ENCODE measurements around the gene RAI1.

Gene RAI1

GRCh38 chr17:17827826-17828621 is 146.8 kb downstream of the RAI1 start:
- no peak for DNase-seq (ENCODE audit: extremely low read depth, low read depth)

GRCh38 chr17:17830269-17830567 is 149.0 kb downstream of the RAI1 start:
- no peak for DNase-seq (ENCODE audit: extremely low read depth, low read depth)
- no peak for TF ChIP-seq CTCF (IDR thresholded peaks at IDR 0.05; ENCODE audit: low read depth, low read length, missing control alignments)
- no peak overlapping the region for H3K4me3 ChIP-seq (replicated peaks; ENCODE audit: low read depth, low read length)

More at GRCh38 chr17:17827826-17828621, 146.8 kb downstream of the RAI1 start:
- TF ChIP-seq CTCF (IDR thresholded peaks at IDR 0.05; ENCODE audit: low read depth, low read length, missing control alignments): no peak
- no peak overlapping the region for H3K4me3 ChIP-seq (replicated peaks; ENCODE audit: low read depth, low read length)

GRCh38 chr17:17830740-17831207 is 149.5 kb downstream of the RAI1 start:
- TF ChIP-seq CTCF (IDR thresholded peaks at IDR 0.05; ENCODE audit: low read depth, low read length, missing control alignments): no peak
- H3K4me3 ChIP-seq (replicated peaks; ENCODE audit: low read depth, low read length): no peak overlapping the region
- no peak for DNase-seq (ENCODE audit: extremely low read depth, low read depth)

- H3K4me3 ChIP-seq (replicated peaks; ENCODE audit: low read depth, low read length): no peak overlapping the region
- DNase-seq (ENCODE audit: extremely low read depth, low read depth): no peak
- no peak for TF ChIP-seq CTCF (IDR thresholded peaks at IDR 0.05; ENCODE audit: low read depth, low read length, missing control alignments)
These were observed 150.2 kb downstream of the RAI1 start for GRCh38 chr17:17831208-17832031.

- H3K4me3 ChIP-seq (replicated peaks; ENCODE audit: low read depth, low read length): no peak overlapping the region
- TF ChIP-seq CTCF (IDR thresholded peaks at IDR 0.05; ENCODE audit: low read depth, low read length, missing control alignments): no peak
- no peak for DNase-seq (ENCODE audit: extremely low read depth, low read depth)
These were observed 150.7 kb downstream of the RAI1 start for GRCh38 chr17:17832032-17832363.

- no peak overlapping the region for H3K4me3 ChIP-seq (replicated peaks; ENCODE audit: low read depth, low read length)
- no peak for DNase-seq (ENCODE audit: extremely low read depth, low read depth)
- no peak for TF ChIP-seq CTCF (IDR thresholded peaks at IDR 0.05; ENCODE audit: low read depth, low read length, missing control alignments)
These were observed 152.6 kb downstream of the RAI1 start for GRCh38 chr17:17833658-17834357.
